HG03378 (cell line): Measurements from ENCODE around the gene USP7.

Experiments used
- ATAC-seq: cut with Tn5 transposase; IDR thresholded peaks from one replicate; pipeline ENCODE4 v1.9.1; 2021; ENCODE audit warnings: mild to moderate bottlenecking, moderate library complexity; ENCODE audit not compliant: unreplicated experiment

Gene USP7

DNA sequence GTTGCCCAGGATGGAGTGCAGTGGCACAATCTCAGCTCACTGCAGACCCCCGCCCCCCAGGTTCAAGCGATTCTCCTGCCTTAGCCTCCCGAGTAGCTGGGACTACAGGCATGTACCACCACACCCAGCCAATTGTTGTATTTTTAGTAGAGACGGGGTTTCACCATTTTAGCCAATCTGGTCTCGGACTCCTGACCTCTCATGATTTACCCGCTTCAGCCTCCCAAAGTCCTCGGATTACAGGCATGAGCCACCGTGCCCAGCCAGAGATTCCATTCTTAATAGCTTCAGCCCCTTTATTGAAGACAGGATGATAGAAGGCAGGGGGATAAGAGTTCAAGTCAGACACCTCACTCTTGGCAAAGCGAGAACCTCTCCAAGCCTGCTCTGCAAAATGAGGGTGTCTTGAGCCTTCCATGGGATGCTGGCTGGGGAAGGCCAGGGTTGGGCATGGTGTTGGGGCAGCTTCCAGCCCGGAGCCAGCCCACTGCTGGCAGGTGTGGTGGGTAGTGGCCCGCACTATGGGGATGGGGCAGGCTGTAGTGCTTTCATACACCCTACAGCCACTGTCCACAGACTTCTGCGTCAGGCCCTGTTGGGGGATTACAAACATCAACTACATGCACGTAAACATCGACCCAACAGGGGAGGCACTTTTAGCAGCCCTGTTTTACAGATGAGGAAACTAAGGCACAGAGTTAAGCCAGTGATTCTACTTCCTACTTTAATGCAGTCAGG is 98.4 kb downstream of the USP7 start:
- ATAC-seq: no peak

DNA sequence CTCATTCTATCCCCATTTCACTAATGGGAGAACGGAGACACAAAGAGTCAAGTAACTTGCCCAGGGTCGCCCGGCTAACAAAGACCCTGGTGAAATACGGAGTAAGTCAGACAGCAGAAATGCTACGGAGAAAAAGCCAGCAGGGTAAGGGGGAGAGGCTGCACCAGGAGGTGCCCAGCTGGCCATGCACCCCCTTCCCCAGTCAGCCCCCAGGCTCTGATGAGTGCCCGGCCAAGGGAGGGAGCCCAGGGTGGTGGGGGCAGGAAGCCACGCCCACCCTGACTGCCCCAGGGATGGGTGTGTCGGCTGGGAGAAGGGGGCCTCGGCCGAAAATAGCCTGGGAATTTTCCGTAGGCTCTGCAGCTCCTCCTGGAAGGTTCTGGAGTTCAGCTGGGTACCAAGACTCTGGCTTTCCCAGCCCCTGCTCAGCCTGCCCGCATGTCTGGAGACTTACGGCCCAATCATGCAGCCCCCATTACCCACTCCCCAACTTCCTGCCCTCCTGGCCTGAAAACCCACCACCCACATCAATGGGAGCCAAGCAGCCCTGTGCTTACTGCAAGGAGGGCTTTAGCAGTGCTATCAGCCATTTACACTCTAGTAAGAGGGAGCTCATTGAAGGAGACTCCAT is 99.1 kb downstream of the USP7 start:
- no peak for ATAC-seq

DNA sequence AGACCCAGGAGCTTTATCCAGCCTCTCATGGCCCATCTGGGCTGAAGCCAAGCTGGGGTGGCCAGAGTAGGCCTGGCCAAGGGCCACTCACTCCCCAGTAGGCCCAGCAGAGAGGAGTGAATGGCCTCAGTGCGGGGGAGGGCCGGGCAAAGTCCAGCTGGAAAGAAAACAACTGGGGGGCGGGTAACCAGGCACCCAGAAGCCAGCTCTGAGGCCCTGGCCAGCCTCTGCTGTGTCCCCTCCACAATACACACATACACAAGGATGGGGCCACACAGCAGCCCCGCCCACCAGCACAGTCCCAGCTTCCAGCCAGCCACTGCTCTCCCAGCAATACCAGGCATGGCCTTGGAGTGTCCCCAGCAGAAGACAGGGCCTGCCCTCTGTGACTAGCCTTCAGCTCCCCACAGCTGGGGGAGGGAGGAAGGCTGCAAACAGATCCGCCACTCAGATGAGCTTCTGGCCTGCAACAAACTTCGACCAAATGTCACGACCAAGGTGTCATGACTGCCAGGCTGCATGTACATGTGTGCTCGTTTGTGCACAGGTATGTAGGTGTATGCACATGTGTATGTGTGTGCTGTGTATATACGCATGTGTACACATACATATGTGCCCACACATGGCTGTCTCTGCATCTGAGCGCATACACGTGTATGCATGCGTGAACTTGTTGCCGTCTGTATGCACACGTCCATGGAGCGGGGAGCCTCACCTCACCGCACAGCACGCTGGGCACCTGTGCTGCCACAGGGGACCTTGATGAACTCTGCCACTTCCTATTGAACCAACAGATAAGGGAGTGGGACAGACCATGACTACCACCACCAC is 99.9 kb downstream of the USP7 start:
- ATAC-seq: no peak

DNA sequence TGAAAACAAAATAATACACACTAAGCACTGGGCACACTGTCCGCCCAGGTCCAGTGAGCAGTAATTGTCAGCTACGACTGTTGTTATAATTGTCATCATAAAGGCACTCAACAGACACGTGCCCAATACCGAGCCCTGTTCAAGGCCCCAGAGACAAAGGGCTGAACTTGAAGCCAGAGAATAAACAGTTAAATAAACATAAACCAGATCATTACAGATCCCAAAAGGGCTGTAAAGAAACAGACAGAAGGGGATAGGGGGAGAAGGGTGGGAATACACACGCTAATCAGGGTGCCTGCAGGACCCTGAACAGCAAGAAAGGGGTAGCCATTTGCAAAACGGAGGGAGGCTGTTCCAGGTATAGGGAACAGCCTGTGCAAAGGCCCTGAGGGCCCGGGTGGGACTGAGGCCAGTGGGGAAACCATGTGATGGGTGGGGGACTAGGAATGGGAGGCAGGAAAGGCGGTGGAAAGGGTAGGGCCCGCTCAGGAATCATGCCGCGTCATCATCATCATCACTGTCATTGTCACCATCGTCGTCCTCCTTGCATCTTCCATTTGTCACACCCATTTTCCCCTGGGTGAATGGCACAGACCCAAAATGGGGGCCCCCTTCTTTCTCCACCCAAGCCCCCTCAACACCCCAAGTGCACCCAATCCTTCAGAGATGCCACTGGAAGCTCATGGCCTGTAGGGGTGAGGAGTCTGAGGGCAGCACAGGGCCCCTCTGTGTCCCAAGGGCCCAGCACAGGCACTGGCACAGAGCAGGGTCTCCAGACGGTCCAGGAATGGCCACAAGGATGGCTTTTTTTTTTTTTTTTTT is 101.2 kb downstream of the USP7 start:
- no peak for ATAC-seq

DNA sequence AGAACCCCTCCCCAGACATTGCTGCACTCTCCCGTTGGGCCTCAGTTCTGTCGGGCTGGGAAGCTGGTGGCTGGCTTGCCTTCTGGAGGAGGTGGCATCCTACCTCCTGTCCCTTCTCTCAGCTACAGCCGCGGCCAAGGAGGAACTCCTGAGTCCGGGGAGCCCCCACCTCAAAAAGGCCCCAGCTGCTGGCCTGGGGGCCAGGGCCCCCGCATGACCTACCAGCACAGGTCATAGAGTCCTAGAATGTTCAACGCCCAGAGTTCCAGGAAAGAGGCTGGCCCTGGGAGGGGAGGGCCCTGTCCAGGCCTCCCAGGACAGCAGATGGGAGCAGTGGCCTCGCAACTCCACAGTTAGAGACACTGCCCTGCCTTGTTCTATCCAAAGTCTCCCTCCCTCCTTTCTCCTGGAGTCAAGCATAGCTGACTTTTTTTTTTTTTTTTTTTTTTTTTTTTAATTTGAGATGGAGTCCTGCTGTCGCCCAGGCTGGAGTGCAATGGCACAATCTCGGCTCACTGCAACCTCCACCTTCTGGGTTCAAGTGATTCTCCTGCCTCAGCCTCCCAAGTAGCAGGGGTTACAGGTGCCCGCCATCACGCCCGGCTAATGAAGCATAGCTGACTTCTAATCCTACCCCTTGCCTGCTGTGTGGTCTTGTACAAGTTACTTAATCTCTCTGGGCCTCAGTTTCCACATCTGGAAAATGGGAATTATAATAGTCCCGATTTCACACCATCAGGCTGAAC is 102.0 kb downstream of the USP7 start:
- ATAC-seq: no peak

DNA sequence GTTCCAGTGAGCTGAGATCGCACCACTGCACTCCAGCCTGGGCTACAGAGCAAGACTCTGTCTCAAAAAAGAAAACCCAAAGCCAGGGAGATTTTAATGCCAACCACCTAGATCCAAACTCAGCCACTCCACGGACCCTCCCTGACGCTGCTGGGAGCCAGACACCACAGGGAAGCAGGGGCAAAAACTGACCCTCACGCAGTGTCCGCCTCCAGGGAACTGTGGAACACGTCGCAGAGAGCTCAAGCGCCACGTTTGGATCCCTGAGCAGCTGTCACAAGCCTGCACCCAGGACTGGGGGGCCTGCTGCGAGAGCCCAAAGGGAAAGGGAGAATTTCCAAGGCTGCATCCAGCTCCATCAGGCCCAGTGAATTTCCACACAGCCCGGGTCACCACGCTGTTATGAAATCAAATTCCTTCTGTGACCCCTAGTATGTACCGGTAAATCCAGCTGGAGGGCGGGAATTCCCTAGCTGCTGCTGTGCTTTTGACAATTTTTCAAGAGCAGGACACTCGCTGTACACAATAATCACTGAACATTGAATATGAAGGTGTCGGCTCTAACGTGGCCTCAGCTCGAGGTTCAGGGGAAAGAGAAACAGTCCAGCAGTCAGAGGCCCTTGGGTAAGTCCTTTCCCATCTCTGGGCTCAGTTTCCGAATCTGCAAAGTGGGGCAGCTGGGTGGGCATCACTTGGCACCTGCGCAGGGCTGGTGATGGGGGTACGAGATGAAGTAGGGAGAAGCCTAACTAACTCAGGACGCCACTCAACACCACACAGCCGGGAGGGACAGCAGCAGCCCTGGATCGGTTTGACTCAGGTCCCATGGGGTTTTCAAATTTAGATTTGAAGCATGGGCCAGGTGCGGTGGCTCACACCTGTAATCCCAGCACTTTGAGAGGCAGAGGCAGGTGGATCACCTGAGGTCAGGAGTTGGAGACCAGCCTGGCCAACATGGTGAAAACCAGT is 103.5 kb downstream of the USP7 start:
- no peak for ATAC-seq

DNA sequence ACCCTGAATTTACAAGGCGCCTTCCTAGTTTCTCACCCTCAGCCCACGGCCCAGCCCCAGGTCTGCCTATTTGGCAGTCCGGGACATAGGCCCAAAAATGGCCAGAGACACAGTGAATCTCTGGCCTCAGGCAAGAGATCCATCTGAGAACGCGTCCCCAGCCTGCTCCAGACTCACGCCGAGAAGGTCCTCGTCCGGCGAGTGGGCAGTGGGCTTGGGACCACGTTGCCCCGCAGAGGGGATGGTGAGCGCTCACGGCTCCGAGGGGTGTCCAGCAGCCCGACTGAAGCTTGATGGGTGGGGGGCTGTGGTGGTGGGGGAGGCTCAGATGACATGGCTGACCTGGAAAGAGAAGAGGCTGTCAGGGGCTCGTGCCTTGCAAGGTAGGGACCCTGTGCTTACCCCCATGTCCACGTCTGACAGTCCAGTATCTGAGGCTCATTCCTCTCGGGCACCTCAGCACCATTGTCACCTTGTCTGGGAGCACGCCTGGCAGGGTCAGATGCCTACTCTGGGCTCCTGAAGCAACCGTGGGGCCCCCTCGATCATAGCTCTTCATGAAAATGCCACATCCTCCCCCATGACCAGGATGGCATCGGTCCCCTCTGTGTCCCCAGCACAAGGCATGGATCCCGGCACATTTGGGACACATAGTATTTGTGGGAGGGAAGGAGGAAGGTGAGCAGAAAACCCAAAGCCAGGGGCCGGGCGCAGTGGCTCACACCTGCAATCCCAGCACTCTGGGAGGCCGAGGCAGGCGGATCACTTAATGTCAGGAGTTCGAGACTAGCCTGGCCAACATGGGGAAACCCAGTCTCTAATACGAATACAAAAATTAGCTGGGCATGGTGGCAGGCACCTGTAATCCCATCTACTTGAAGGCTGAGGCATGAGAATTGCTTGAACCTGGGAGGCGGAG is 104.5 kb downstream of the USP7 start:
- no peak for ATAC-seq

DNA sequence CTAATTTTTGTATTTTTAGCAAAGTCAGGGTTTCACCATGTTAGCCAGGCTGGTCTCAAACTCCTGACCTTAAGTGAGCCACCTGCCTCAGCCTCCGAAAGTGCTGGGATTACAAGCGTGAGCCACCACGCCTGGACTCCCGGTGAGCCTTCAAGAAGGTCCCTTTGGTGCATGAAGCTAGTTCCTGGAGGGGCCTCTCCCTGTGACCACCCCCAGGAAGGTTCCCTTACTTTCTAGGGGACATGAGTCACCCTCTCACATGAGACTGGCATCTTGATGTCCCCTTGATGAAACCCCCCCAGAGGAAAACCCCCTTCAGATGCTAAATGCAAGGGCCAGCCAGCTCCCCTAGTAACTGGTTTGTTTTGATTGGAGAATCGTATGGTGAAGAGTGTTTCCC is 107.7 kb downstream of the USP7 start:
- ATAC-seq: no peak

DNA sequence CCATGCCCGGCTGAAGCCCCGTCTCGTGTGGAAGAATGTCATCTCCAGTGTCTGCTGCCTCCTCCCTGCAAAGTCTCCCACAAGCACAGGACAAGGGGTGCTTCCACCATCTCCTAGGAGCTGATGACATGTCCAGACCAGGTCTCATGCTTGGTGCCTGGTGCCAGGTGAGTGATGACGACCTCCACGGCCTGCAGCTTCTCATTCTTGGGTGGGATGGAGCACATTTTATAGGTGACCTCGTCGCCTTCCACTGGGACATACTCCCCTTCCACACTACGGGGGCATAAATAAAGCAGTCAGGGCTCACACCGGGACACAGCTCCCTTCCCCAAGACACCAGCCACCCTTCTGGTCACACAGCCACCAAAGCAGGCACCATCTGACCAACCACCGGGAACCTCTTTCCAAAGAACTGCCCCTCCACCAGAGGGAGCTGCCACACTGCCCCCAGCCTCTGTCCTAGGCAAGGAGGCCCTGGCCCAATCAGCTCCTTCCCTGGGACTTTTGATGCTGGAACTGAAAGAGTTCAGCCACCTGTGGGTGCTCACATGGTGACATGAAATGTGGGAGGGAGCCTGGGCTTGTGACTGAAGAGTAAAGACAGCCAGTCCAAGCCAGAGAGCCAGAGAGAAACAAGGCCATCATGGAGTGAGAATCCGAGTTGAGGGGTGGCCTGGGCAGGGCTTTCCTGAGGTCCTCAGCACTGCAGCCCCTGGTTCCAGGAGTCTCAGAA is 108.5 kb downstream of the USP7 start:
- no peak for ATAC-seq

DNA sequence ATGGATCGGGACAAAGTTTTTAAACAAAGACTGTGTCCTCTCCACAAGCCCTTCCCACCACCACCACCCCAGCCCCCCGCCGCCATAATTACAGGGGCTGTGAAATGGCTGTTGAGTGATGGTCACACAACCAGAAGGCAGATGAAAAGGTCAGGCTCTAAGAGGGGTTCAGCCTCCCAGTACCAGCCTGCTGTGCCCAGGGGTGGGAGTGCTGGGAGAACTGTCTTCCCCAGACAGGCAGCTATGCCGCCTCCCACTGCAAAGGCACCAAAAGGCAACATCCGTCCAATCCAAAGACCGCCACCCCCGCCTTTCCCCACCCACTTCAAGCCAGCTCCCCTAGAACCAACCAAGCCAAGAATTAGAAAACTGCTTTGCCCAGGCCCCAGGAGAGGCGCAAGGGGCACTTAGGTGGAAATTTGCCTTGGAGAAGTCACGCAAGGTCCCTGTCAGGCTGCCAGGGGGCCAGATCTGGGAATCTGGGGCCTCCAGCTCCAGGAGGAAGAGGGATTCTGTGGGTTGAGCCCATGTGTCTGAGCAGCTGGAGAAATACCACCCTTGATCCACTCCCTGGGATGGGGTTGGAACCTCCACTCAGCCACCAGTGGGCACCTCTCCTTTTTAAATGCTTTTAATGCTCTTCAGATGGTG is 109.3 kb downstream of the USP7 start:
- no peak for ATAC-seq

DNA sequence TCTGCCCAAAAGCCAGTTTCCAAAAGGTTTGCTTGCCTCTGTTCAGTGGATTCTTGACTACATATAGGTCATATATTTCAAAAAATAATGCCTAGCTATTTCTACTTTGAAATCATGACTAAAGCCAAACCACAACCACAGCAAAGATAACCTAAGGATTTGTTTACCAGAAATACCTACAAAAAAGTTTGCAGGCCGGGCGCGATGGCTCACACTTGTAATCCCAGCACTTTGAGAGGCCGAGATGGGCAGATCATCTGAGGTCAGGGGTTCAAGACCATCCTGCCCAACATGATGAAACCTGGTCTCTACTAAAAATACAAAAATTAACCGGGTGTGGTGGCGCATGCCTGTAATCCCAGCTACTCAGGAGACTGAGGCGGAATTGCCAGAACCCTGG is 110.1 kb downstream of the USP7 start:
- no peak for ATAC-seq

DNA sequence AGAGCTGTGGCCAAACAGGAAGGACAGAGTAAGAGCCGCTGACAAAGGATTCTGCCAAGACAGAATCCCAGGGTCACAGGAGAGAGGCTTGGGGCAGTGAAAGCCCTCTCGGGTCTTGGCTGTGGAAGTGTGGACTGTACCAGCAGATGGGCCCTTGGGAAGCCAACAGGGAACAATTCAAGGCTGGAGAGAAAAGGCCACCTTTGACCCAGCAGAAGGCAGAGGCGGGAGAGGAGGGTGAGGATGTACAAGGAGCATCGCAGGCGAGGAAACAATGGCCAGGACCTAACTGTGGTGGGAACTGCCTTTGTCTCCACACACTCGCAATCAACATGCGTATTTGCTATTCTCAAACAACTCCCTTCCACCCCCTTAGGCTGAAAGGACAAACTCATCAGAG is 110.6 kb downstream of the USP7 start:
- ATAC-seq: no peak

DNA sequence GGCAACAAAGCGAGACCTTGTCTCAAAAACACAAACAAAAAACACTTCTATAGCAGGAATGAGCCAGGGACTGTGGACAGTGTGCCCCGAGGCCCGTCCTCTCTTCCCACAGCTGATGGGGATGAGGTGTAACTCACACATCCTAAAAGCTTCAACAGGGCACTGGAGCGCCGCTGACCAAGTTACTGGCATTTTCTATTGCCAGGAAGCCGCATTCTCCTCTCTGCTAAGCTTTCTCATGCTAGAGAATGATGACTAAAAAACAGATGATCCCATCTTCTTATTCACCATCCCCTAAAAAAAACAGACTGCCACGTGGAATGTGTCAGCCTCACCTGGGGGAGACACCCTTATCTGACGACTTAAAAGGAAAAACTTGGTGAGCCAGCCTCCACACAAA is 111.2 kb downstream of the USP7 start:
- no peak for ATAC-seq

DNA sequence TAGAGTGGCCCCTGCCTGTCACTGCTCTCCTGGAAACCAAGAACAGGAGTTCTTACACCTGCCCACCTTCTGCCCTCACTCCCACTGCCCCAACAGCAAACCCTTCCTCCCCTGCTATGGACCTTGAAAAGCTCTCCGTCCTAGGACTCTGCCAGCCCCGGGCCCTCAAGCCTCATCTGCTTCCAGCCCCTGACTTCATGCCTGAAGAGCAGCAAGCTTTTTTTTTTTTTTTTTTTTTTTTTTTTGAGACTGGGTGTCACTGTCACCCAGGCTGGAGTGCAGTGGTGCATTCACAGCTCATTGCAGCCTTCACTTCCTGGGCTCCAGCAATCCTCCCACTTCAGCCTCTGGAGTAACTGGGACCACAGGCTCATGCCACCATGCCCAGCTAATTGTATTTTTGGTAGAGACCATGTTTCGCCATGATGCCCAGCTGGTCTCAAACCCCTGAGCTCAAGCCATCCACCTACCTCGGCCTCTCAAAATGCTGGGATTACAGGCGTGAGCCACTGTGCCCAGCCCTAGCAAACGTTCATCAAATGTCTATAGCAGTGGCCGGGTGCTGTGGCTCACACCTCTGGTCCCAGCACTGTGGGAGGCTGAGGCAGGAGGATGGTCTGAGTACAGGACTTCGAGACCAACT is 111.8 kb downstream of the USP7 start:
- no peak for ATAC-seq

DNA sequence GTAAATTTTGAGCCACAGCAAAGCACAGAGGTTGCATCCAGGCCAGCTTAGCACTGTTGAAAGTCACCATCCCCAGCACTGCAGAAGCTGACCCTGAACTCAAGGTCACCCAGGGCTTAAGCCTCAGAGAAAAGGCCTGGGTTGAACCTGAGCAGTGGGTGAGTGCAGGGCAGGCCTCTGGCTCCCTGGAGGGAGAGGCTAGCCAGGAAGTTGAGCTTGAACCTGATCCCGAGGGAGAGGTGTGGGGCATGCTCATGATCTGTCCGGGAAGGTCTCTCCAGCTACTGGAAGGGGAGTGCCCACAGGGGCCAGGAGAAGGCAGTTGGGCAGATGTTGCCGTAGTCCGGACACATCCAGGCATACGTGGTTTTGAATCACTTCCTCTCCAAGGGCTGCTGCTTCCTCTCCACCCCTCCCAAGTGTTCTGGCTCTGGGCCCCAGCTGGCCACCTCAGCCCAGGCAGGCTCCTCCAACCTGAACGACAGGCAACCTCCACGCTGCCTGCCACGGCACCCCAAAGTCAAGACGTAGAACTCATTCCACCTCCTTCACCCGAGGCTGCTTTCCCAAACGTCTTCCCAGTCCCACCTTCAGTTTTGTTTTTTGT is 113.3 kb downstream of the USP7 start:
- ATAC-seq: no peak

DNA sequence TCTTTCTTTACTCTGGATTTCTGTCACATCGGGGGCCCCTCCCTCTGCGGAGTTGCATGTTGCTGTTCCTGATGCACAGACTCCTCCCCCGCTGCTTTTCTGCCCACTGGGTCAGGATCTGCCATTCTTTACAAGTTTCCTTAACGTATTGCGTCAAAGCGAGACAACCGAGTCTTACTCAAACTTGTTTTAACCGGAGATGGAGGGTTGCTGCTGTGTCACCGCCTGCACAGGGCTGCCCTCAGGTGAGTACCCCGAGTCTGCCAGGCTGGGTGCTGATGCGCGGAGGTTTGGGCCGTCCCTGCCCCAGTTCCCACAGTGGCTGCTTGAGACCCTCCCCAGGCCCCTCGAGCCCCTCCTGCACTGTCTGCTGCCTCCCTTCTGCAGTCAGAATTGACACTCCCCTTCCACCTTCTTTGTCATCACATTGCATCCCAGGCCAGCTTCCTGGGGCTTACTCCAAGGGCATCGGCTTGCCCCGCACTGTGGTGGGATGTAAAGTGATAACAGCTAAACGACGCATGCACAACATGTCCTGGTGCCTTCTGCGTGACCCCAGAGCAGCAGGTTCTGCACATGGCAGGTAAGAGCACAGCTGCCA is 114.2 kb downstream of the USP7 start:
- no peak for ATAC-seq
